Psoas muscle (tissue), 8 donors: ENCODE results near the gene TMEM63B. TPM values are rescaled to one million over a fixed set of nuclear protein-coding genes. Genes with fewer than 3 reads are reported as not detected.

Experiments used
- ATAC-seq, 4 donors: fragments of 200-7000 bp; cut with Tn5 transposase; one replicate each; pipeline ENCODE4 v1.9.1; 2020; ENCODE audit warnings: moderate library complexity in 3 of 4, mild to moderate bottlenecking in 2 of 4
- DNase-seq, 2 donors: peaks; one replicate each; pipeline ENCODE4 v3.0.0-alpha.2; 2020
- H3K27ac ChIP-seq: fragments of 200-600 bp; one replicate; pipeline ENCODE4 v1.8.0; 2022
- H3K27me3 ChIP-seq, 3 donors: fragments of 200-600 bp in 1 of 3; one replicate each; pipeline versions ENCODE4 v1.6.1 to v1.8.0; 2013 to 2022; ENCODE audit warnings: low read length in 2 of 3, mild to moderate bottlenecking in 2 of 3, moderate library complexity in 1 of 3; ENCODE audit not compliant: insufficient read depth in 3 of 3
- H3K36me3 ChIP-seq, 2 donors: fragments of 200-600 bp in 1 of 2; one replicate each; pipeline versions ENCODE4 v1.6.1 to v1.8.0; 2013 to 2022; ENCODE audit warnings: low read depth in 1 of 2, mild to moderate bottlenecking in 1 of 2, moderate library complexity in 1 of 2; ENCODE audit not compliant: insufficient read depth in 1 of 2
- H3K4me1 ChIP-seq: fragments of 200-600 bp; one replicate; pipeline ENCODE4 v1.8.0; 2022
- H3K4me3 ChIP-seq: fragments of 200-600 bp; one replicate; pipeline ENCODE4 v1.8.0; 2022; ENCODE audit warnings: mild to moderate bottlenecking
- H3K9me3 ChIP-seq: fragments of 200-600 bp; one replicate; pipeline ENCODE4 v1.8.0; 2022
- WGBS, 3 donors: extraction: QIAGEN DNeasy Blood & Tissue Kit; methylation state at CpG; one replicate each; pipeline versions ENCODE4 v1.1.6 to v1.1.7; 2013; 5-methylcytosine and 5-hydroxymethylcytosine counted together
- intact Hi-C, 2 donors: fragments of 100-400 bp; cut with DNase I; formaldehyde crosslinking; loops; one replicate each; pipeline versions ENCODE4 v1.11.0 to v1.14.2; 2022
- polyA plus RNA-seq, 3 donors: library from polyadenylated mRNA; stranded (reverse); fragments of 200-250 nt; gene quantifications; one replicate each; pipeline ENCODE4 v1.2.3, GENCODE V29; 2013
- total RNA-seq, 4 donors: library from RNA; stranded (reverse); fragmentation: NEBNext Ultra II Directional in 2 of 4; extraction: Animal tissue kit (Norgen Biotek cat#: 25700) in 2 of 4; gene quantifications; one replicate each; pipeline versions ENCODE4 v1.2.1 to v1.2.4, GENCODE V29; 2021 to 2023
- TF ChIP-seq, protein P1 (sequence below): fragments of 200-600 bp; IDR thresholded peaks from one replicate; pipeline ENCODE4 v1.8.0; 2022; ENCODE audit warnings: antibody characterized with exemption
- donor health status: healthy with polysubstance abuse.
- donor health status: DM: no; HTN: no; CAD: no; lungs with moderate emphysema.
- donor health status: Bipolar disorder and iron deficiency.
- donor health status: healthy.
- donor health status: DM: yes; HTN: yes; CAD: no.
- donor health status: DM: no; HTN: no; CAD: no.
- donor health status: DM: no; HTN: no; CAD: no.
- donor health status: DM: yes; HTN: yes; CAD: no.

TMEM63B gene
- total and polyA plus RNA-seq, 7 donors: 23.5 to 121 (median 38.4) TPM

DNA sequence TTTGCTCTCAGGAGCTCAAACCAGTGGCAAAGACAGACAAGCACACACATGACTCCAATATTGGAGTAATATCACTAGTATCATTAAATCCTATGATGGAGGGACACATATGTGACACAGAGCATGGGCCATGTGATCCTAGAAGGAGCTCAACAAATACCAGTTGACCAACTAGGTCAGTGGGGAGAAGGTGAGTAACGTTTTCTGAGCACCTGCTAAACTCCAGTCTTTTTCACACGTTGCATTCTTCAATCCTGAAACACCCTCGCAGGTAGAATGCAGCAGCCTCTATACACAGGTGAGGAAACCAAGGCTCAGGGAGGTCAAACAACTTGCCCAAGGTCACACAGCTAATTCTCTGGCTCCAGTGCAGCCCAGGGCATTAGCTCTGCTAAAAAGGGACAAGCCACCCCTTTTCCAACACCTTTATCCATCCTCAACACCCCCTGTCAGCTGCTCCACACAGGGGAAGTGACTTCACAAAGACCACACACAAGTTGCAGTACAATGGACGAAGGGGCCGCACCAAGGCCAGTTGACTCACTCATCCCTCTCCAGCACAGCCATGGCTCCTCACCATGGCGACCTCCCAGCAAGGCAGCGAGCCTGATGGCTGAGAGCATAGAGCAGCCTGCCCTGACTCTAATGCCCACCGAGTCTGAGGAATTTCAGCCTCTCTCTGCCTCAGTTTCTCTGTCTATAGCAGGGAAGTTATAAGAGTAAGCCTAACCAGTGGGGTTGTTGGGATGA is 35.7 kb downstream of the TMEM63B start:
- intact Hi-C loops: no loop called here
- TF ChIP-seq, protein P1, sequence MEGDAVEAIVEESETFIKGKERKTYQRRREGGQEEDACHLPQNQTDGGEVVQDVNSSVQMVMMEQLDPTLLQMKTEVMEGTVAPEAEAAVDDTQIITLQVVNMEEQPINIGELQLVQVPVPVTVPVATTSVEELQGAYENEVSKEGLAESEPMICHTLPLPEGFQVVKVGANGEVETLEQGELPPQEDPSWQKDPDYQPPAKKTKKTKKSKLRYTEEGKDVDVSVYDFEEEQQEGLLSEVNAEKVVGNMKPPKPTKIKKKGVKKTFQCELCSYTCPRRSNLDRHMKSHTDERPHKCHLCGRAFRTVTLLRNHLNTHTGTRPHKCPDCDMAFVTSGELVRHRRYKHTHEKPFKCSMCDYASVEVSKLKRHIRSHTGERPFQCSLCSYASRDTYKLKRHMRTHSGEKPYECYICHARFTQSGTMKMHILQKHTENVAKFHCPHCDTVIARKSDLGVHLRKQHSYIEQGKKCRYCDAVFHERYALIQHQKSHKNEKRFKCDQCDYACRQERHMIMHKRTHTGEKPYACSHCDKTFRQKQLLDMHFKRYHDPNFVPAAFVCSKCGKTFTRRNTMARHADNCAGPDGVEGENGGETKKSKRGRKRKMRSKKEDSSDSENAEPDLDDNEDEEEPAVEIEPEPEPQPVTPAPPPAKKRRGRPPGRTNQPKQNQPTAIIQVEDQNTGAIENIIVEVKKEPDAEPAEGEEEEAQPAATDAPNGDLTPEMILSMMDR: no peak
- 77 to 79% (median 79%) methylated on average over 8 of the region's 8 CpGs for WGBS, 3 donors

DNA sequence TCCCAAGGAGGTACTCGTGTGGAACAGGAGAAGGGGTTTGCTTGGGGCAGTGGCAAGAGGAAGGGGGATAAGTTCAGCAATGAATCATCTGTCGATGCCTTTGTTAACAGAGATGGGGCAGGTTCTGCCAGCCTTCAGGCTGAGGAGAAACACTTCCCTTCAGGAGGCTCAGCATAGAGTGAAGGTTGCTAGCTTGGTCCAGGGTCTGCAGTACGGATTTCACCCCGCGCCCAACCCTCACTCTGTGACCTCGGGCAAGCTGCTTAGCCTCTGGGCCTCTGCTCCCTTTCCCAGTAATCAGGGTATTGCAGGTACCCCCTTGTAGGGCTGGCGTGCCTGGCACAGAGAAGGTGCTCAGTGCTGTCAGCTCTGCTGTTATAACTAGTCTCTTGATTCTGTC is 38.8 kb downstream of the TMEM63B start:
- ATAC-seq: no peak
- H3K4me3 ChIP-seq: no peak overlapping the region
- H3K4me1 ChIP-seq: no peaks in the 10 kb centered on the region
- H3K36me3 ChIP-seq: no peaks in the 10 kb centered on the region
- DNase-seq: no peak
- 83 to 90% (median 83%) methylated on average over 7 of the region's 7 CpGs for WGBS, 3 donors
- TF ChIP-seq, protein P1: no peak
- peaks cover 0 to 4% (median 0%) of the 10 kb centered on the region in 3 donors for H3K27me3 ChIP-seq
- H3K9me3 ChIP-seq: no peaks in the 10 kb centered on the region
- intact Hi-C loops: no loop called here
- H3K27ac ChIP-seq: no peak overlapping the region

More for the DNA sequence above, 35.7 kb downstream of the TMEM63B start:
- no peak overlapping the region for H3K27ac ChIP-seq
- H3K9me3 ChIP-seq: no peaks in the 10 kb centered on the region
- no peaks in the 10 kb centered on the region for H3K4me1 ChIP-seq
- H3K36me3 ChIP-seq: no peaks in the 10 kb centered on the region
- peaks cover 0 to 4% (median 0%) of the 10 kb centered on the region in 3 donors for H3K27me3 ChIP-seq
- no peak for ATAC-seq
- no peak for DNase-seq
- no peak overlapping the region for H3K4me3 ChIP-seq

DNA sequence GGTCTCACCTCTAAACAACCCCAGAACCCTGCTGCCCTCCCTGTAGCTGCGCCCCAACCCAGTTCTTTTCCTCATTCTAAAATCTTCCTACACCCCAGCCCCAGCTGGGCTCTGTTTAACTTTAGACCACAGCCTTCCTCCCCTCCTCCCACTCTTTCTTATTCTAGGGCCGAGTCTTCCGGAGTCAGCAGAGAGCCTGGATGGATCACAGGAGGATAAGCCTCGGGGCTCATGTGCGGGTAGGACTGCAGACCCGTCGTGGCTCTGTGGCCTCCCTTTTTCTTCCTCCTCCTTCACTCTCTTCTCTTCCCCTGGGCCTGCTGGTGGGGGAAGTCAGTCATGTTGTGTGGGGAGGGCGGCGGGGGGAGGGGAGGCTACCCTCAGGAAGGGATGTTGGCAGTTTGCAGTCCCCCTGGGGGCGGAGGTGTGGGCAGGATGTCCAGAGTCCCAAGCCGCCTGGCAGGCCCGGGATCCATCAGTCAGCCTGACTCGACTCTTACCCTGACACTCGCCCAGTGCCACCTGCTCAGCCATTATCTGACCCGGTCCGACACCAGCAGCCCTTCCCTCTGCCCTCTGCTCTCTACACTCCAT is 39.3 kb downstream of the TMEM63B start:
- no peak for DNase-seq
- intact Hi-C loops: no loop called here
- TF ChIP-seq, protein P1: no peak
- H3K4me1 ChIP-seq: no peaks in the 10 kb centered on the region
- H3K27me3 ChIP-seq: peaks cover 0 to 4% (median 0%) of the 10 kb centered on the region in 3 donors
- no peak overlapping the region for H3K27ac ChIP-seq
- H3K36me3 ChIP-seq: no peaks in the 10 kb centered on the region
- no peak overlapping the region for H3K4me3 ChIP-seq
- 59 to 62% (median 61%) methylated on average over 14 to 16 of the region's 16 CpGs for WGBS, 3 donors
- H3K9me3 ChIP-seq: no peaks in the 10 kb centered on the region
- ATAC-seq: no peak

DNA sequence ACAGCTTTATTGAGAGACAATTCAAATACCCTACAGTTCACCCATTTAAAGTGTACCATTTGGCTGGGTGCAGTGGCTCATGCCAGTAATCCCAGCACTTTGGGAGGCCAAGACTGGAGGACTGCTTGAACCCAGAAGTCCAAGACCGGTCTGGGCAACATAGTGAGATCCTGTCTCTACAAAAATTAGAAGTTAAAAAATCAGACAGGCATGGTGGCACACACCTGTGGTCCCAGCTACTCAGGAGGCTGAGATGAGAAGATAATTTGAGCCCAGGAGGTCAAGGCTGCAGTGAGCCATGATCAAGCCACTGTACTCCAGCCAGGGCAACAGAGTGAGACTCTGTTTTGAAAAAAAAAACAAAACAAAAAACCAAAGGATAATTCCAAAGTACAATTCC is 40.2 kb downstream of the TMEM63B start:
- no peak for DNase-seq
- H3K27ac ChIP-seq: no peak overlapping the region
- no peak overlapping the region for H3K4me3 ChIP-seq
- ATAC-seq: no peak
- intact Hi-C loops: no loop called here
- H3K4me1 ChIP-seq: peaks cover 1% of the 10 kb centered on the region
- no peaks in the 10 kb centered on the region for H3K36me3 ChIP-seq
- TF ChIP-seq, protein P1: no peak
- 99 to 100% (median 100%) methylated on average over 1 of the region's 1 CpG for WGBS, 3 donors
- peaks cover 0 to 4% (median 0%) of the 10 kb centered on the region in 3 donors for H3K27me3 ChIP-seq
- no peaks in the 10 kb centered on the region for H3K9me3 ChIP-seq
